ENCODE data around the gene APOE. TPM values are rescaled to one million over a fixed set of nuclear protein-coding genes. Genes with fewer than 3 reads are reported as not detected.

Gene APOE
- total RNA-seq, 1 donor from 2014 or later = 4,388 TPM

- DNase-seq (ENCODE audit: low read depth) = peak; percentile 86
Measured at GRCh38 chr19:44951179-44952159, 45.9 kb downstream of the APOE start.

DNA sequence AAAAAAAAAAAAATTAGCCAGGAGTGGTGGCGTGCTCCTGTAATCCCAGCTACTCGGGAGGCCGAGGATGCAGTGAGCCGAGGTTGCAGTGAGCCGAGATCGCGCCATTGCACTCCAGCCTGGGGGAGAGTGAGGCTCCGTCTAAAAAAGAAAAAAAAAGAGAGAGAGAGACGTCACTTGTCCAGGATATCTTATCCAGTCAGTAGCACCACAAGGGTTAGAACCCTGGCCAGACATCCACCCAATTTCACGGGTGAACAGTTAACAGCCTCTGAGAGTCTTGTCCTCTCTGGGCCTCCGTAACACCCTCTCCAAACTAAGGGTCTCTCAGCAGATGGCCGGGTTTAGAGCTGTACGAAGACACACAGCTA lies 48.7 kb downstream of the APOE start:
- DNase-seq (ENCODE audit: low read depth) = no peak

GRCh38 chr19:44954649-44955504 lies 49.3 kb downstream of the APOE start, which contains the start of gene CLPTM1:
Gene CLPTM1, plus strand, starts transcription at chr19:44955380. Its CDS starts 16 bp downstream, at chr19:44955396.
- DNase-seq (ENCODE audit: low read depth) = peak; percentile 97

GRCh38 chr19:44955505-44956439 lies 50.2 kb downstream of the APOE start:
- no peak for DNase-seq (ENCODE audit: low read depth)

DNA sequence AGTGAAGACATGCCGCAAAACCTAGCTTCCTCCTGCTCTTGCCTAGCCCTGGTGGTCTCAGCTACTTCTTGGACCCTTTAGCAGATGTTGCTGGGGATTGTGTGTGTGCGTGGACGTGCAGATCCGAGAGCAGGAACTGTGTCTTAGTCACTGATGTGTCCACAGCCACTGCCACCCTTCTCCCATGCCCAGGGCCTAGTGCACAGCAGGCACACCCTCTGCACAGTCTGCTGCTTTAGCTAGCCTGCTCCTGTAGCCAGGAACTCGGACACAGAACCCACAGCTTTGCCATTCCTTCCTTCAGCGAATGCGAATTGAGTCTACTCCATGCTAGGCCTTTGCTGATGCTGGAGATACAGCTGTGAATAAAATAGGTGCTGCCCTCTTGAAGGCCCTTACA lies 51.9 kb downstream of the APOE start:
- no peak for DNase-seq (ENCODE audit: low read depth)

DNA sequence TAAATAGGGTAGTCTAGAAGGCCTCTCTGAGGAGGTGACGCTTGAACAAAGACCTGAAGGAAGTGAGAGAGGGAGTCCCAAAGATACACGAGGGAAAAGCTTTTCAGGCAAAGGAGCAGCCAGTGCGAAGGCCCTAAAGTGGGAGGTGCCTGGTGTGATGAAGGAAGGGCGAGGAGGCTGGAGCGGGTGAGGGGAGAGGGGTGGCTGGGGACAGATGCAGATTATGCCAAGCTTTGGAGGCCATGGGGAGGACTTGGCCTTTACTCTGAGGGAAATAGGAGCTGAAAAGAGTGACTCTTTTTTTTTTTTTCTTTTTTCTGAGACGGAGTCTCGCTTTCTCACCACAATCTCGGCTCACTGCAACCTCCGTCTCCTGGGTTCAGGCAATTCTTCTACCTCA lies 52.5 kb downstream of the APOE start:
- DNase-seq (ENCODE audit: low read depth) = no peak

Other genes starting within 250 kb of the APOE start
- gene CEACAM19, start 234.3 kb upstream of the APOE start, total RNA-seq = 4.9 and 6.9 TPM in 2 replicates
- gene CEACAM16, start 206.6 kb upstream of the APOE start, total RNA-seq = 5.0 and 6.1 TPM in 2 replicates
- 25.8 and 28.6 TPM in 2 replicates for gene BCL3, start 157.1 kb upstream of the APOE start, total RNA-seq
- not detected in 2 replicates for gene CBLC, start 127.9 kb upstream of the APOE start, total RNA-seq
- 590 and 678 TPM in 2 replicates for gene BCAM, start 96.7 kb upstream of the APOE start, total RNA-seq
- 79.1 and 113 TPM in 2 replicates for gene NECTIN2, start 59.5 kb upstream of the APOE start, total RNA-seq
- gene TOMM40, start 14.5 kb upstream of the APOE start, total RNA-seq = 94.0 and 121 TPM in 2 replicates
- gene APOC1, start 8.8 kb downstream of the APOE start, total RNA-seq = 21.8 and 52.3 TPM in 2 replicates
- not detected in 2 replicates for gene APOC4, start 36.4 kb downstream of the APOE start, total RNA-seq
- gene APOC2, start 40.3 kb downstream of the APOE start, total RNA-seq = 4.8 and 8.8 TPM in 2 replicates
- gene CLPTM1, start 49.6 kb downstream of the APOE start, total RNA-seq = 73.2 and 91.7 TPM in 2 replicates
- 14.2 and 18.4 TPM in 2 replicates for gene RELB, start 95.7 kb downstream of the APOE start, total RNA-seq
- gene CLASRP, start 133.2 kb downstream of the APOE start, total RNA-seq = 51.8 and 91.3 TPM in 2 replicates
- not detected in 2 replicates for gene ZNF296, start 170.7 kb downstream of the APOE start, total RNA-seq
- gene GEMIN7, start 173.5 kb downstream of the APOE start, total RNA-seq = 15.2 and 25.7 TPM in 2 replicates
- gene PPP1R37, start 187.4 kb downstream of the APOE start, total RNA-seq = 73.3 and 80.2 TPM in 2 replicates